MCF 10A (cell line): ENCODE measurements around the gene TMEM181. TPM values are rescaled to one million over a fixed set of nuclear protein-coding genes. Genes with fewer than 3 reads are reported as not detected.
"Not testable (repeated sequence)": the region's sequence is repeated elsewhere in the genome, so short reads cannot be mapped to it uniquely, and the experiment has no call there.

Experiments
- BruUV-seq: library from RNA; stranded (reverse); fragments of 400-500 nt; replicated peaks from 2 replicates; lab custom pipeline; 2021; lab: Mats Ljungman, UMichigan
- CTCF ChIA-PET: fragments of 300-600 bp; sonication (Branson Sonifier 250); formaldehyde crosslinking; extraction: SDS; loops from one replicate; lab custom pipeline; 2021; ENCODE audit warnings: antibody characterized with exemption, inconsistent platforms; lab: Yijun Ruan, JAX
- POLR2A ChIA-PET: fragments of 300-600, 350-650 bp; sonication (Branson Sonifier 250); formaldehyde crosslinking; extraction: SDS; loops from one replicate; lab custom pipeline; 2020; ENCODE audit warnings: antibody characterized with exemption, inconsistent platforms; lab: Yijun Ruan, JAX
- DNase-seq: peaks from one replicate; pipeline ENCODE4 v3.0.0-alpha.2; 2018; ENCODE audit not compliant: unreplicated experiment
- H3K27ac Mint-ChIP-seq: one replicate; pipeline ENCODE4 v1.8.0; 2022; ENCODE audit warnings: mild to moderate bottlenecking, low read depth, mixed read lengths; ENCODE audit not compliant: unreplicated experiment
- H3K27me3 Mint-ChIP-seq: one replicate; pipeline ENCODE4 v1.8.0; 2022; ENCODE audit warnings: mixed read lengths; ENCODE audit not compliant: insufficient read depth, unreplicated experiment
- H3K36me3 Mint-ChIP-seq: one replicate; pipeline ENCODE4 v1.8.0; 2022; ENCODE audit warnings: mild to moderate bottlenecking, moderate library complexity, mixed read lengths; ENCODE audit not compliant: insufficient read depth, unreplicated experiment
- H3K4me1 Mint-ChIP-seq: one replicate; pipeline ENCODE4 v1.8.0; 2022; ENCODE audit warnings: mixed read lengths; ENCODE audit not compliant: insufficient read depth, unreplicated experiment
- H3K4me3 Mint-ChIP-seq: one replicate; pipeline ENCODE4 v1.8.0; 2022; ENCODE audit warnings: mild to moderate bottlenecking, moderate library complexity, mixed read lengths; ENCODE audit not compliant: unreplicated experiment
- H3K9me3 Mint-ChIP-seq: one replicate; pipeline ENCODE4 v1.8.0; 2022; ENCODE audit warnings: mixed read lengths; ENCODE audit not compliant: unreplicated experiment
- intact Hi-C: fragments of 100-400 bp; cut with micrococcal nuclease; formaldehyde crosslinking; loops from 2 replicates; pipeline ENCODE4 v1.14.1; 2022
- total RNA-seq: library from RNA; stranded (reverse); gene quantifications from 2 replicates; pipeline ENCODE4 v1.2.3, GENCODE V29; 2022
- TF ChIP-seq, protein P1 (sequence below): fragments of 200-600 bp; IDR thresholded peaks from one replicate; pipeline ENCODE4 v1.8.0; 2022; ENCODE audit warnings: antibody characterized with exemption, mild to moderate bottlenecking; ENCODE audit not compliant: unreplicated experiment

TMEM181 gene
- total RNA-seq, 1 experiment from 2014 or later: 25.3 TPM

GRCh38 chr6:158603261-158604047 lies 43.6 kb downstream of the TMEM181 start:
- Mint-ChIP-seq H3K9me3 (no peaks in the 10 kb centered on the region), H3K4me3 (no peak overlapping the region), H3K27me3 (no peaks in the 10 kb centered on the region), H3K36me3 (peaks cover 37% of the 10 kb centered on the region), H3K4me1 (no peaks in the 10 kb centered on the region), H3K27ac (no peak overlapping the region)
- DNase-seq: no peak
- intact Hi-C loops: loop anchor here (10.0 kb wide), 1 partner anchor 89 kb away; no protein-coding TSS in a partner anchor
- TF ChIP-seq, protein P1, sequence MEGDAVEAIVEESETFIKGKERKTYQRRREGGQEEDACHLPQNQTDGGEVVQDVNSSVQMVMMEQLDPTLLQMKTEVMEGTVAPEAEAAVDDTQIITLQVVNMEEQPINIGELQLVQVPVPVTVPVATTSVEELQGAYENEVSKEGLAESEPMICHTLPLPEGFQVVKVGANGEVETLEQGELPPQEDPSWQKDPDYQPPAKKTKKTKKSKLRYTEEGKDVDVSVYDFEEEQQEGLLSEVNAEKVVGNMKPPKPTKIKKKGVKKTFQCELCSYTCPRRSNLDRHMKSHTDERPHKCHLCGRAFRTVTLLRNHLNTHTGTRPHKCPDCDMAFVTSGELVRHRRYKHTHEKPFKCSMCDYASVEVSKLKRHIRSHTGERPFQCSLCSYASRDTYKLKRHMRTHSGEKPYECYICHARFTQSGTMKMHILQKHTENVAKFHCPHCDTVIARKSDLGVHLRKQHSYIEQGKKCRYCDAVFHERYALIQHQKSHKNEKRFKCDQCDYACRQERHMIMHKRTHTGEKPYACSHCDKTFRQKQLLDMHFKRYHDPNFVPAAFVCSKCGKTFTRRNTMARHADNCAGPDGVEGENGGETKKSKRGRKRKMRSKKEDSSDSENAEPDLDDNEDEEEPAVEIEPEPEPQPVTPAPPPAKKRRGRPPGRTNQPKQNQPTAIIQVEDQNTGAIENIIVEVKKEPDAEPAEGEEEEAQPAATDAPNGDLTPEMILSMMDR: no peak
- BruUV-seq: no TSS peak
- POLR2A ChIA-PET: interaction anchor here (1.2 to 1.5 kb wide), 2 partner anchors 65 to 382 kb away, joined by 3 read pairs; no protein-coding TSS in a partner anchor
- CTCF ChIA-PET: interaction anchor here (0.6 to 5.2 kb wide), 8 partner anchors 11 to 395 kb away, joined by 3 to 58 read pairs (median 4); no protein-coding TSS in a partner anchor

DNA sequence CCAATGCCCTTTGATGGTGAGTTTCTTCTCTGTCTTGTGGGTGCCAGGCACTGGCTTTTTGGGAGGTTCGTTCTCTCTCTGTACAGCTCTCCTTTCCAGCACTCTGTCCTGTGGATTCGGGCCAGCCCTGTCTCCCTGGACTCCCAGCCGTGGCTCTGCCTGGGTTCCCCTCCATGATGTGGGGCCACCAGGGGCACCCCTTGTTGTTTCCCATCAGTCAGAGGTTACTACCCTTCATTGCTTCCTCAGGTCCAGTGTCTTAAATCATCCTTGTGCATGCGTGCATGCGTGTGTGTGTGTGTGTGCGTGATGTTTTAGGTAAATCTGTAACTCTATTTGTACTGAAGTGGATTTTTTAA lies 44.1 kb downstream of the TMEM181 start:
- intact Hi-C loops: loop anchor here (10.0 kb wide), 1 partner anchor 89 kb away; no protein-coding TSS in a partner anchor
- no peak overlapping the region for H3K4me3 Mint-ChIP-seq
- ChIA-PET CTCF (interaction anchor here (0.6 to 5.2 kb wide), 8 partner anchors 8 to 390 kb away, joined by 3 to 58 read pairs (median 4); no protein-coding TSS in a partner anchor), POLR2A (interaction anchor here (1.2 to 1.9 kb wide), 3 partner anchors 66 to 385 kb away, joined by 3 to 7 read pairs (median 3); no protein-coding TSS in a partner anchor)
- no TSS peak for BruUV-seq
- no peaks in the 10 kb centered on the region for H3K9me3 Mint-ChIP-seq
- H3K4me1 Mint-ChIP-seq: no peaks in the 10 kb centered on the region
- TF ChIP-seq, protein P1: no peak
- H3K36me3 Mint-ChIP-seq: peaks cover 35% of the 10 kb centered on the region
- DNase-seq: no peak
- H3K27ac Mint-ChIP-seq: no peak overlapping the region
- no peaks in the 10 kb centered on the region for H3K27me3 Mint-ChIP-seq

DNA sequence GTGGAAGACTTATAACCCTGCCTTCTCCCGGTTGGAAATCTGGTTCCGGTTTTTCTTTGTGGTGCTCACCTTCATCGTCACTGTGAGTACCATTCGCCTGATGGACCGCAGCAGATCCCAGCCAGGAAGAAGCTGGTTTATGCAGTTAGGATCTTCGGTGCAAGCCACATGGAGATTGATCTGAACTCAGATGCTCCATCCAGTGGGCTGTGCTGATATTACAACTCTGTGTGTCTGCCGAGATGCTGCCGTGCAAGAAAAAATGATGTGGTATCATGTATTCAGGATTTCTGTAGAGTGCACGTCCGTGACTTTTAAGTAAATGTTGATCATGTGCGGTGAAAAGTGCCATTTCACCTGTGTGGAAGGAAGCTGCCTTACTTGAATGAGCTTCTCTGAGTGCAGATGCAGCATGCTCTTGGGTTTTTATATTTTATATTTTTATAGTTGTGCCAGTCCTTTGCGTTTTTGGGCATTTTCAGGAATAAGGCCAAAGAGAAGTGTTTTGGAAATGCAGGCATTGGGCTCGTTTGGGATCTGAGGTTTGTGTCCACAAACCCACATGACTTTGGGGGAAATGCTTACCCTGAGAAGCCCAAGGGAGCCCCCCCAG lies 45.5 kb downstream of the TMEM181 start:
- Mint-ChIP-seq H3K27me3 (no peaks in the 10 kb centered on the region), H3K4me1 (no peaks in the 10 kb centered on the region), H3K9me3 (no peaks in the 10 kb centered on the region), H3K36me3 (peaks cover 23% of the 10 kb centered on the region), H3K27ac (no peak overlapping the region), H3K4me3 (no peak overlapping the region)
- DNase-seq: peak; percentile 65
- no TSS peak for BruUV-seq
- intact Hi-C loops: loop anchor here (1.0 to 10.0 kb wide), 3 partner anchors 91 to 391 kb away; no protein-coding TSS in a partner anchor
- CTCF ChIA-PET: interaction anchor here (0.5 to 5.2 kb wide), 31 partner anchors 9 to 517 kb away, joined by 3 to 58 read pairs (median 3); no protein-coding TSS in a partner anchor
- TF ChIP-seq, protein P1: peak; percentile 72
- POLR2A ChIA-PET: interaction anchor here (1.9 kb wide), 2 partner anchors 384 to 386 kb away, joined by 5 to 7 read pairs; no protein-coding TSS in a partner anchor

- CTCF ChIA-PET: interaction anchor here (0.6 to 5.2 kb wide), 21 partner anchors 10 to 463 kb away, joined by 3 to 58 read pairs (median 3); no protein-coding TSS in a partner anchor
- H3K27ac Mint-ChIP-seq, H3K9me3 Mint-ChIP-seq, DNase-seq, H3K27me3 Mint-ChIP-seq, H3K4me3 Mint-ChIP-seq, BruUV-seq, H3K4me1 Mint-ChIP-seq: not testable (repeated sequence)
- intact Hi-C loops: loop anchor here (10.0 kb wide), 1 partner anchor 91 kb away; no protein-coding TSS in a partner anchor
- POLR2A ChIA-PET: interaction anchor here (0.7 to 1.9 kb wide), 3 partner anchors 90 to 387 kb away, joined by 3 to 7 read pairs (median 5); no protein-coding TSS in a partner anchor
- peaks cover 23% of the 10 kb centered on the region for H3K36me3 Mint-ChIP-seq
These were observed 46.1 kb downstream of the TMEM181 start for GRCh38 chr6:158606011-158606410.
